OCI-LY3 (cell line): ENCODE measurements around the gene METTL21C.

Experiments used
- H2AFZ ChIP-seq: fragments of 200-600, 300-600 bp; shearing (Covaris generic); 2 replicates; pipeline ENCODE4 v1.6.0; 2014; ENCODE audit warnings: antibody characterized with exemption, low read depth, low read length
- H3K27ac ChIP-seq: fragments of 200-600, 300-600 bp; sonication (generic); 2 replicates; pipeline ENCODE4 v1.5.1; 2014; ENCODE audit warnings: mild to moderate bottlenecking, low read length, moderate library complexity, mixed read lengths
- H3K27me3 ChIP-seq: fragments of 200-600, 300-600 bp; sonication (generic); 2 replicates; pipeline ENCODE4 v1.6.1; 2014; ENCODE audit warnings: low read depth, low read length, mixed read lengths
- H3K36me3 ChIP-seq: fragments of 200-600, 300-600 bp; sonication (generic); replicated peaks from 2 replicates; pipeline ENCODE3; 2014; ENCODE audit warnings: low read depth, low read length, mixed read lengths
- H3K4me1 ChIP-seq: fragments of 300-600, 200-600 bp; sonication (generic); 2 replicates; pipeline ENCODE4 v1.6.1; 2014; ENCODE audit warnings: low read length, mixed read lengths
- H3K4me2 ChIP-seq: fragments of 200-600, 300-600 bp; sonication (generic); 2 replicates; pipeline ENCODE4 v1.6.1; 2014; ENCODE audit warnings: low read length, mixed read lengths
- H3K4me3 ChIP-seq: fragments of 300-600, 200-600 bp; sonication (generic); 2 replicates; pipeline ENCODE4 v1.5.1; 2014; ENCODE audit warnings: antibody characterized with exemption, mild to moderate bottlenecking, low read length, moderate library complexity
- H3K79me2 ChIP-seq: fragments of 300-600, 200-600 bp; shearing (Covaris generic); 2 replicates; pipeline ENCODE4 v1.6.1; 2014; ENCODE audit warnings: mild to moderate bottlenecking, low read length, mixed read lengths
- H3K9ac ChIP-seq: fragments of 300-600, 200-600 bp; shearing (Covaris generic); 2 replicates; pipeline ENCODE4 v1.6.0; 2014; ENCODE audit warnings: mild to moderate bottlenecking, low read length, moderate library complexity
- H3K9me3 ChIP-seq: fragments of 200-600, 300-600 bp; shearing (Covaris generic); 2 replicates; pipeline ENCODE4 v1.6.1; 2014; ENCODE audit warnings: low read length, mixed read lengths; ENCODE audit not compliant: insufficient read depth
- H4K20me1 ChIP-seq: fragments of 200-600, 300-600 bp; sonication (generic); 2 replicates; pipeline ENCODE4 v1.6.1; 2016; ENCODE audit warnings: low read length, mixed read lengths; ENCODE audit not compliant: insufficient read depth
- CTCF ChIP-seq: fragments of 200-600, 300-600 bp; sonication (generic); IDR thresholded peaks from 2 replicates; pipeline ENCODE4 v1.5.1; 2014; ENCODE audit warnings: antibody characterized with exemption, low read length, low read depth
- EZH2phosphoT487 ChIP-seq: fragments of 200-600 bp; shearing (Covaris generic); IDR thresholded peaks from 2 replicates; pipeline ENCODE4 v1.6.1; 2018; ENCODE audit warnings: antibody characterized with exemption, mixed run types, low read depth

METTL21C gene

DNA sequence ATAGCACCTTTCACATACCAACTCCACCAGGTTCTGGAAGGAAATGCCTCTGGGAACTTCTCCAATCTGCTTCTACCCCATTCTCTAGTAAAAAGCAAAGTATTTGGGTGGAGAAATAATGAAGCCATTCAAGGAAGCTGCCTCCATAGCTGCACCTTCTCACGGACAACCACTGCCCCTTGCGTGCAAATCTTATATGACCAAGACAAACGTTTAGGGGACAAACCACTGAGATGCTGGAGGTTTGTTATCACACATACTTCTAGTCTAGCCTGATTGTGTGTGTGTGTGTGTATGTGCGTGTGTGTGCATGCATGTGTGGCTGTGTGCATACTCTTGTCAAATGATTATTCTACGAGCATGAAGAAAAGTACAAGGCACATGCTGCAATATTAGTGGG lies 6.5 kb upstream of the METTL21C start:
- Histone ChIP-seq H4K20me1 (no peaks in the 10 kb centered on the region), H3K9me3 (peaks cover 8% of the 10 kb centered on the region), H3K4me3 (no peak overlapping the region), H3K4me2 (no peak overlapping the region), H3K27me3 (peaks cover 13% of the 10 kb centered on the region; the same call in 1 of the 2 replicates), H2AFZ (no peak overlapping the region), H3K4me1 (no peaks in the 10 kb centered on the region), H3K79me2 (no peaks in the 10 kb centered on the region), H3K36me3 (no peaks in the 10 kb centered on the region), H3K9ac (no peak overlapping the region), H3K27ac (no peak overlapping the region)
- no peak for TF ChIP-seq CTCF
- no peak for TF ChIP-seq EZH2phosphoT487

GRCh38 chr13:102700088-102701031 lies 5.5 kb upstream of the METTL21C start:
- Histone ChIP-seq H4K20me1 (no peaks in the 10 kb centered on the region), H3K4me1 (no peaks in the 10 kb centered on the region), H3K27me3 (peaks cover 18% of the 10 kb centered on the region), H3K27ac (no peak overlapping the region), H3K79me2 (no peaks in the 10 kb centered on the region), H3K9me3 (peaks cover 8% of the 10 kb centered on the region), H3K4me3 (no peak overlapping the region), H2AFZ (no peak overlapping the region), H3K4me2 (no peak overlapping the region), H3K36me3 (no peaks in the 10 kb centered on the region), H3K9ac (no peak overlapping the region)
- TF ChIP-seq CTCF (no peak), EZH2phosphoT487 (no peak)

DNA sequence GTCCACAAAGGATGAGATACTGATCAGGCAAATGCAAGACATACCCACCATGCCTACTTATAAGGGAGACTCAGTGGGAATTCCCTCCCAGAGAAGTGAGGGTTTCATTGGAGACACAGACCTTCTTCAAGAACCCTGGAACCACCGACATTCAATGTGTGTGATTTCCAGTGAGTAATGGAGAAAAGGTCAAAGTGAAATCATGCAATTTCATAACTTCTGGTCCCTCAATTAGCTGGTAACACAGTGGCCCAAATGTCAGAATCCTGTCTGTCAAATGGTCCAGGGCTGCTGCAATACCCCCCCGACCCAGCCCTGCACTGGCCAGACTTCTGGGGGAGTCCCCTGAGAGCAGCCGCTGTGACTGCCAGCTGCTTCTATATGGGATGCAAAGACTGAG lies 4.7 kb upstream of the METTL21C start:
- Histone ChIP-seq H3K79me2 (no peaks in the 10 kb centered on the region), H3K9me3 (peaks cover 8% of the 10 kb centered on the region), H2AFZ (no peak overlapping the region), H3K4me3 (no peak overlapping the region), H3K27me3 (peaks cover 23% of the 10 kb centered on the region), H4K20me1 (no peaks in the 10 kb centered on the region), H3K36me3 (no peaks in the 10 kb centered on the region), H3K9ac (no peak overlapping the region), H3K4me1 (no peaks in the 10 kb centered on the region), H3K27ac (no peak overlapping the region), H3K4me2 (no peak overlapping the region)
- TF ChIP-seq CTCF (no peak), EZH2phosphoT487 (no peak)

DNA sequence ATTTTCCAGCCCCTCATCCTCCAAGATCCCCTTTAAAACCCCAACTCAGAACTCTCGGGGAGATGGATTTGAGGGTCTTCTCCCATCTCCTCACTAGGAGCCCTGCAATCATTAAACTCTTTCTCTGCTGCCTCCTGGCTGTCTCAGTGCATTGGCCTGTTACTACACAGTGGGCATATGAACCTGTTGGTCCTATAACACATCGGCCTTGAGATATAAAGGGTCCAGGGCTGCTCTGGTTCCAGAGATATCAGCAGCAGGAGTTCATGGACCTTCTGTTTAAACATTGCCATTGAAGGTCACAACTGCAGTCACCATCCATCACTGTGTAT lies 3.8 kb upstream of the METTL21C start:
- H3K9me3 ChIP-seq = peaks cover 8% of the 10 kb centered on the region
- H3K9ac ChIP-seq = no peak overlapping the region
- no peaks in the 10 kb centered on the region for H3K4me1 ChIP-seq
- no peak overlapping the region for H2AFZ ChIP-seq
- no peaks in the 10 kb centered on the region for H3K79me2 ChIP-seq
- H3K36me3 ChIP-seq = no peaks in the 10 kb centered on the region
- H3K4me2 ChIP-seq = no peak overlapping the region
- no peaks in the 10 kb centered on the region for H4K20me1 ChIP-seq
- no peak overlapping the region for H3K27ac ChIP-seq
- H3K27me3 ChIP-seq = peaks cover 17% of the 10 kb centered on the region
- no peak overlapping the region for H3K4me3 ChIP-seq
- TF ChIP-seq EZH2phosphoT487 = no peak
- TF ChIP-seq CTCF = no peak
